Cardiac muscle cell (in vitro differentiated cells and primary cell): ENCODE data around the gene MXD3. TPM values are rescaled to one million over a fixed set of nuclear protein-coding genes. Genes with fewer than 3 reads are reported as not detected.

Experiments
- DNase-seq, 2 donors: peaks; one replicate each; pipeline versions ENCODE4 v3.0.0 to v3.0.0-alpha.2; 2010 to 2017; ENCODE audit warnings: low read depth in 1 of 2, low spot score in 1 of 2
- H3K27ac ChIP-seq: fragments of 200-600 bp; sonication (generic); 2 replicates; pipeline ENCODE4 v1.5.1; 2016
- H3K27me3 ChIP-seq: fragments of 200-600 bp; sonication (generic); 2 replicates; pipeline ENCODE4 v1.6.0; 2016; ENCODE audit warnings: control low read depth
- H3K36me3 ChIP-seq: fragments of 200-600 bp; sonication (generic); 2 replicates; pipeline ENCODE4 v1.5.1; 2016; ENCODE audit warnings: control low read depth
- H3K4me1 ChIP-seq: fragments of 200-600 bp; sonication (generic); 2 replicates; pipeline ENCODE4 v1.8.1; 2017; ENCODE audit warnings: low read depth, mild to moderate bottlenecking, mixed run types
- H3K4me3 ChIP-seq: fragments of 200-600 bp; sonication (generic); 2 replicates; pipeline ENCODE4 v1.5.1; 2016; ENCODE audit warnings: mild to moderate bottlenecking
- H3K9me3 ChIP-seq: fragments of 200-600 bp; sonication (generic); 2 replicates; pipeline ENCODE4 v1.5.1; 2017; ENCODE audit warnings: low read depth, mild to moderate bottlenecking, control low read depth
- CTCF ChIP-seq: IDR thresholded peaks from 2 replicates; pipeline ENCODE4 v1.5.1; 2012; ENCODE audit warnings: low read depth, mild to moderate bottlenecking, low read length
- polyA plus RNA-seq: library from polyadenylated mRNA; unstranded; fragments of >200 nt; fragmentation: Nextera tagmentation; extraction: Ambion mirVana; gene quantifications from 2 replicates; pipeline ENCODE4 v1.2.1, GENCODE V29; 2016
- total RNA-seq: library from RNA; depleted of rRNA; stranded (reverse); fragments of >200 nt; gene quantifications from 2 replicates; pipeline ENCODE4 v1.2.3, GENCODE V29; 2016

MXD3 gene
- total and polyA plus RNA-seq, 2 experiments from 2014 or later: 7.3 to 112 TPM

DNA sequence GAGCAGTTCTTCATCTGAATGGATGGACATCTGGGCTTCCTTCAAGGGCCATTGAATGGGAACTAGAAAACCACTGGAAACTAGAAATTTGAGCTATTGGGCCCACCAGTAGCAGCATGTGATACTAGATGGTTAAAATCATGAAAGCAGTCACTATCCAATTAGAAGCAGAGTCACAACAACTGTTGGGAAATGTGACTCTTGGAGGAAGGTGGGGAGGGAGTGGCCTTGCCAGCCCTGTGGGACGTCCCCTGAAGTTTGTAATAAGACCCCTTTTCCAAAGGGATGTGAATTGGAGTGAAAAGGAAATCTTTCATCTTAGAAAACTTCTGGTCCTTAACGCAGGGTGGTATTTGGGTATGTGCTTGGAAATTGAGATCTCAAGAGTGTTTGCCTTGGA is 13.8 kb downstream of the MXD3 start:
- Histone ChIP-seq H3K4me3 (no peak overlapping the region), H3K27ac (no peak overlapping the region), H3K27me3 (no peaks in the 10 kb centered on the region), H3K36me3 (peaks cover 34% of the 10 kb centered on the region), H3K4me1 (no peaks in the 10 kb centered on the region), H3K9me3 (no peaks in the 10 kb centered on the region)
- no peak for TF ChIP-seq CTCF
- DNase-seq: no peak

DNA sequence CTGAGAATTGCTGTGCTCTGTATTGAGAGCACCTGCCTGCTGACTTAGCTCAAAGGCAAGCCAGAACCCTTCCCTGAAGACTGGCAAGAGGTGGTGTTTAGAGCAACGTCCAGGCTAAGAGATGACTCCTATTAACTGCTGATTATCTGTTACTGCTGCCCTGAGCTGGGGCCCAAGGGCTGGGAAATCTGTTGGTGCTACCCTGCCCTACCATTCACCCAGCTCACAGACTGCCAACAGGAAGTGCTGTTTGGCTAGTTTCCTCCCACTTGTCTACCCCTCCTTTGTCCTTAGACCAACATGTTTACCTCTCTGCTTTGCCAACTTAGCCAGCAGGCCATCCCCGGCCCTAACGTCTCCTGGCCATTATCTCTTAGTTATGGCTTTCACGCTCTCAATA is 15.1 kb downstream of the MXD3 start:
- Histone ChIP-seq H3K27me3 (no peaks in the 10 kb centered on the region), H3K27ac (no peak overlapping the region), H3K9me3 (no peaks in the 10 kb centered on the region), H3K4me1 (no peaks in the 10 kb centered on the region), H3K4me3 (no peak overlapping the region), H3K36me3 (peaks cover 44% of the 10 kb centered on the region)
- DNase-seq: no peak
- TF ChIP-seq CTCF: no peak

- Histone ChIP-seq H3K36me3 (peaks cover 41% of the 10 kb centered on the region), H3K4me3 (no peak overlapping the region), H3K4me1 (no peaks in the 10 kb centered on the region), H3K27me3 (no peaks in the 10 kb centered on the region), H3K9me3 (no peaks in the 10 kb centered on the region), H3K27ac (no peak overlapping the region)
- no peak for DNase-seq
- TF ChIP-seq CTCF: no peak
Observed at GRCh38 chr5:177295924-177296323, 15.8 kb downstream of the MXD3 start.

DNA sequence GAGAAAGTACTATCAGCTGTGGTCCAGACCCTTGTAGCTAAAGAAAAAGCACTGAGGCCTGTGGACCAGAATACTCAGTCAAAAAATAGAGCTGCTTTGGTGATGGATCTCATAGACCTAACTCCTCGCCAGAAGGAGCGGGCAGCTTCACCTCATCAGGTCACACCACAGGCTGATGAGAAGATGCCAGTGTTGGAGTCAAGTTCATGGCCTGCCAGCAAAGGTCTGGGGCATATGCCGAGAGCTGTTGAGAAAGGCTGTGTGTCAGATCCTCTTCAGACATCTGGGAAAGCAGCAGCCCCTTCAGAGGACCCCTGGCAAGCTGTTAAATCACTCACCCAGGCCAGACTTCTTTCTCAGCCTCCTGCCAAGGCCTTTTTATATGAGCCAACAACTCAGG is 17.1 kb downstream of the MXD3 start:
- no peaks in the 10 kb centered on the region for H3K4me1 ChIP-seq
- H3K4me3 ChIP-seq: no peak overlapping the region
- H3K9me3 ChIP-seq: no peaks in the 10 kb centered on the region
- no peak overlapping the region for H3K27ac ChIP-seq
- H3K27me3 ChIP-seq: no peaks in the 10 kb centered on the region
- peaks cover 41% of the 10 kb centered on the region for H3K36me3 ChIP-seq
- TF ChIP-seq CTCF: no peak
- no peak for DNase-seq

DNA sequence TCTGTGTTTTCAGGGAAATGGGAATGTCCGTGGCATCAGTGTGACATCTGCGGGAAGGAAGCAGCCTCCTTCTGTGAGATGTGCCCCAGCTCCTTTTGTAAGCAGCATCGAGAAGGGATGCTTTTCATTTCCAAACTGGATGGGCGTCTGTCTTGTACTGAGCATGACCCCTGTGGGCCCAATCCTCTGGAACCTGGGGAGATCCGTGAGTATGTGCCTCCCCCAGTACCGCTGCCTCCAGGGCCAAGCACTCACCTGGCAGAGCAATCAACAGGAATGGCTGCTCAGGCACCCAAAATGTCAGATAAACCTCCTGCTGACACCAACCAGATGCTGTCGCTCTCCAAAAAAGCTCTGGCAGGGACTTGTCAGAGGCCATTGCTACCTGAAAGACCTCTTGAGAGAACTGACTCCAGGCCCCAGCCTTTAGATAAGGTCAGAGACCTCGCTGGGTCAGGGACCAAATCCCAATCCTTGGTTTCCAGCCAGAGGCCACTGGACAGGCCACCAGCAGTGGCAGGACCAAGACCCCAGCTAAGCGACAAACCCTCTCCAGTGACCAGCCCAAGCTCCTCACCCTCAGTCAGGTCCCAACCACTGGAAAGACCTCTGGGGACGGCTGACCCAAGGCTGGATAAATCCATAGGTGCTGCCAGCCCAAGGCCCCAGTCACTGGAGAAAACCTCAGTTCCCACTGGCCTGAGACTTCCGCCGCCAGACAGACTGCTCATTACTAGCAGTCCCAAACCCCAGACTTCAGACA is 17.7 kb downstream of the MXD3 start:
- no peak overlapping the region for H3K4me3 ChIP-seq
- H3K9me3 ChIP-seq: no peaks in the 10 kb centered on the region
- no peaks in the 10 kb centered on the region for H3K4me1 ChIP-seq
- no peak overlapping the region for H3K27ac ChIP-seq
- no peak for TF ChIP-seq CTCF
- peaks cover 48% of the 10 kb centered on the region for H3K36me3 ChIP-seq
- DNase-seq: no peak
- H3K27me3 ChIP-seq: no peaks in the 10 kb centered on the region
